NT2/D1 (cell line): Measurements from ENCODE around the gene IL2RA.
"Not testable (repeated sequence)": the region's sequence is repeated elsewhere in the genome, so short reads cannot be mapped to it uniquely, and the experiment has no call there.

ENCODE experiments used
- DNase-seq: peaks from one replicate; pipeline ENCODE4 v3.0.0-alpha.2; 2011; ENCODE audit warnings: low read depth, low spot score
- H3K27me3 ChIP-seq: 2 replicates; pipeline ENCODE4 v1.6.0; 2011; ENCODE audit warnings: mild to moderate bottlenecking; ENCODE audit not compliant: insufficient read length, insufficient read depth
- H3K36me3 ChIP-seq: 2 replicates; pipeline ENCODE4 v1.6.1; 2011; ENCODE audit warnings: mild to moderate bottlenecking, low read length, mixed read lengths; ENCODE audit not compliant: insufficient read depth, insufficient read length
- H3K4me1 ChIP-seq: 2 replicates; pipeline ENCODE4 v1.5.1; 2011; ENCODE audit not compliant: insufficient read depth, insufficient read length
- H3K4me3 ChIP-seq: 2 replicates; pipeline ENCODE4 v1.5.1; 2011; ENCODE audit warnings: low read depth; ENCODE audit not compliant: insufficient read length
- H3K9ac ChIP-seq: 2 replicates; pipeline ENCODE4 v1.6.0; 2011; ENCODE audit warnings: low read depth; ENCODE audit not compliant: insufficient read length
- H3K9me3 ChIP-seq: 2 replicates; pipeline ENCODE4 v1.5.1; 2011; ENCODE audit warnings: mild to moderate bottlenecking, low read length; ENCODE audit not compliant: insufficient read depth
- SUZ12 ChIP-seq: IDR thresholded peaks from 2 replicates; pipeline ENCODE4 v1.6.1; 2011; ENCODE audit not compliant: insufficient read length, insufficient read depth; ENCODE audit errors: extremely low read depth
- YY1 ChIP-seq: IDR thresholded peaks from 2 replicates; pipeline ENCODE4 v1.6.1; 2011; ENCODE audit not compliant: insufficient read length, insufficient read depth
- ZNF274 ChIP-seq: IDR thresholded peaks from 2 replicates; pipeline ENCODE4 v1.6.1; 2011; ENCODE audit warnings: mild to moderate bottlenecking, low read depth, low read length

Gene IL2RA

DNA sequence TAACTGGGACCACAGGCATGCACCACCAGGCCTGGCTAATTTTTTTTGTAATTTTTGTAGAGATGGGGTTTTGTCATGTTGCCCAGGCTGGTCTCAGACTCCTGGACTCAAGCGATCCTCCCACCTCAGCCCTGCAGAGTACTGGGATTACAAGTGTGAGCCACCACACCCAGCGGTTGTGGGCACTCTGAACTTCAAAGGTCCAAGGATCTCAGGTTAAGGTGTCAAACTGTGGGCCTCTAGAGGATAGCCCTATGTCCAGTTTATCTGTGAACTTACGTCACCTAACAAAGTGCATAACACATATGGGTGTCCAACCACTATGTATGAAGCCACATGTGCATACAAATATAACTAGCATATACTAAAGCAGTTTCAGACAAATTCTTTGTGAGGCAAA, 3.2 kb upstream of the IL2RA start:
- H3K9me3 ChIP-seq: no peaks in the 10 kb centered on the region
- TF ChIP-seq ZNF274 (no peak), SUZ12 (no peak), YY1 (no peak)
- no peaks in the 10 kb centered on the region for H3K4me1 ChIP-seq
- DNase-seq: no peak
- no peaks in the 10 kb centered on the region for H3K27me3 ChIP-seq
- no peak overlapping the region for H3K9ac ChIP-seq
- peaks cover 2% of the 10 kb centered on the region for H3K36me3 ChIP-seq
- H3K4me3 ChIP-seq: no peak overlapping the region

- DNase-seq, H3K27me3 ChIP-seq, H3K9ac ChIP-seq, H3K4me3 ChIP-seq, H3K36me3 ChIP-seq, H3K9me3 ChIP-seq, H3K4me1 ChIP-seq: not testable (repeated sequence)
Observed at GRCh38 chr10:6064726-6065125, 2.6 kb upstream of the IL2RA start.

DNA sequence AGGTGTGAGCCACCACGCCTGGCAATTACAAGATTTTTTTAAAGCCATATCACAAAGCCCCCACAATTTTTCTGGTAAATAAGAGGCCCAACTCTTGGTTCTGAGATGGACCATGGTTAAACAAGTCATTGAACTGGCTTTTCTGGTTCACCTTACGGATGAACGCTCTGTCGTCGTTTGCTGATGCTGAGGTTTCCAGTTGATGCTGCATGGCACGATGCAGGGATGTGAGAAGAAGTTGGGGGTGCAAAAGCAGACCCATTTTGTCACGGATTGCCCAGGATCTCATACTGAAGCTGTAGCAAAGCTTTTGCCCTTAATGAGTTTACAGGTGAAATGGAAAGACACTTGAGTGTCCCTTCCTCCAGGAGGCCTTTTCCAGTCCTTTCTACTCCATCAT, 2.0 kb upstream of the IL2RA start:
- Histone ChIP-seq H3K4me1 (no peaks in the 10 kb centered on the region), H3K27me3 (no peaks in the 10 kb centered on the region)
- DNase-seq: no peak

GRCh38 chr10:6061056-6061455, 1.1 kb downstream of the IL2RA start:
- Histone ChIP-seq H3K9ac (no peak overlapping the region), H3K4me3 (no peak overlapping the region)

More for the DNA sequence above, 2.0 kb upstream of the IL2RA start:
- H3K4me3 ChIP-seq: no peak overlapping the region
- no peak overlapping the region for H3K9ac ChIP-seq
- peaks cover 2% of the 10 kb centered on the region for H3K36me3 ChIP-seq
- TF ChIP-seq SUZ12 (no peak), ZNF274 (no peak), YY1 (no peak)
- no peaks in the 10 kb centered on the region for H3K9me3 ChIP-seq

DNA sequence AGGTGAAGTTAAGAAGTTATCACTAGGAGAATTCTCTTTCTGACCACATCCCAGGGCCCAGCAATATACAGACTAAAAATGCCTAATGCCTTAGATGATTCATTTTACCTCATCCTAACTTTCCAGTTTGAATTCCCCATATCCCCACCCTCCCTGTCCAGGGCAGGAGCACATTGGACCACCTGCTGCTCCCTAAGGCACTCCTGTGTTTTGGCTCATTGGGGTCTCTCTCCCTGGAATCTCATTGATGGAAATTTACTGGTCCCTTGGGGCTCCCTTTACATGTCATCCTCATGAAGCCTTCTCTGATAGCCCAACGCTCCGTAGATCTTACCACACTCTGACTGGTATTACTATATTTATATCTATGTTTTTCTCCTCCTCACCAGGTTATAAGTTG, 2.7 kb downstream of the IL2RA start:
- no peak for TF ChIP-seq SUZ12
- no peak for TF ChIP-seq ZNF274
- no peak for TF ChIP-seq YY1
- H3K27me3 ChIP-seq: no peaks in the 10 kb centered on the region
- H3K9ac ChIP-seq: no peak overlapping the region
- no peak for DNase-seq
- H3K4me1 ChIP-seq: no peaks in the 10 kb centered on the region
- H3K4me3 ChIP-seq: no peak overlapping the region
- peaks cover 2% of the 10 kb centered on the region for H3K36me3 ChIP-seq
- no peaks in the 10 kb centered on the region for H3K9me3 ChIP-seq

More at GRCh38 chr10:6061056-6061455, 1.1 kb downstream of the IL2RA start:
- Histone ChIP-seq H3K36me3 (peaks cover 2% of the 10 kb centered on the region), H3K9me3 (no peaks in the 10 kb centered on the region), H3K27me3 (no peaks in the 10 kb centered on the region), H3K4me1 (no peaks in the 10 kb centered on the region)
- no peak for DNase-seq
- TF ChIP-seq SUZ12 (no peak), ZNF274 (no peak), YY1 (no peak)

DNA sequence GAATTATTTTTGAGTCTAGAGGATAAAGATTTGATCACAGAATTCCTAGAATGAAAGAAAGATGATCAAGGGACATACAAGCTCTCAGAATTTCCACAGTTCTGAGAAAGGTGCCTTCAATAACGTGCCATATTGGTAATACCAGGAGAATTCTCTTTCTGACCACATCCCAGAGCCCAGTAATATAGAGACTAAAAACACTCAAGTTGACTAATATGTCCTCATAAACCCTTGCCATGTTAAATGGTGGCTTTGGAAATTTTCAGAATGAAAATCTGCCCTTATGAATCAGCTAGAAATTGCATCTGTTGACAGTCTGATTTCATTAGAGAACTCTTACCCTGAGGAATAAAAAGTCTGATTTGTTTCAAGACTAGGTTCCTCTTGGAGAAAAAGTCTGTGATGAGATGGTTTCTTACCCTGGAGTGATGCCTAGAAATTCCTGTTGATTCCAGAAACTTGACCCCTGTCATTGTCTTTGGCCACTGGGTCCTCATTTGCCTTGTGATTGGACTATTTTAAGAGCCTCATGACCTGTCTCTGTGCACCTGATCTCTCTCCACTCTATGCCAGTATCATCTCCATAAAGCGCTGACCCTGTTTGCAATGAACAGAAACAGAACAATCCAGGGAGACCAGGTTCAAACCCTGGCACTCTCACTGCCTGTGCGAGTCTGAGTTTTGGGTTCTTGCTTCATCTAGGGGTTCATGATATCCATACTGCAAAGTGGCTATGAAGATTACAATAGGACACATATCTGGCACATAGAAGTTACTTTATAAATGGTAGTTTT, 3.3 kb downstream of the IL2RA start:
- Histone ChIP-seq H3K36me3 (peaks cover 2% of the 10 kb centered on the region), H3K4me3 (no peak overlapping the region), H3K4me1 (no peaks in the 10 kb centered on the region), H3K9ac (no peak overlapping the region), H3K27me3 (no peaks in the 10 kb centered on the region), H3K9me3 (no peaks in the 10 kb centered on the region)
- no peak for TF ChIP-seq SUZ12
- no peak for DNase-seq

GRCh38 chr10:6056411-6057135, 5.6 kb downstream of the IL2RA start:
- H3K9ac ChIP-seq: no peak overlapping the region
- H3K36me3 ChIP-seq: no peaks in the 10 kb centered on the region
- no peak overlapping the region for H3K4me3 ChIP-seq
- no peak for TF ChIP-seq YY1
- TF ChIP-seq ZNF274: no peak
- TF ChIP-seq SUZ12: no peak
- H3K4me1 ChIP-seq: no peaks in the 10 kb centered on the region
- no peaks in the 10 kb centered on the region for H3K27me3 ChIP-seq
- DNase-seq: no peak
- H3K9me3 ChIP-seq: no peaks in the 10 kb centered on the region
